ENCODE results near the gene UGT1A7.

The UGT1A7 gene

GRCh38 chr2:233673896-233674295 lies 7.8 kb upstream of the UGT1A7 start:
- no peak overlapping the region for H3K27ac ChIP-seq (ENCODE audit: low read depth, low read length)
- H3K4me1 ChIP-seq (ENCODE audit: control insufficient read depth, low read depth, low read length), result no peaks in the 10 kb centered on the region
- H3K18ac ChIP-seq (ENCODE audit: low read length), result no peak overlapping the region
- H3K79me1 ChIP-seq (ENCODE audit: low read length), result no peaks in the 10 kb centered on the region
- no peaks in the 10 kb centered on the region for H3K27me3 ChIP-seq (ENCODE audit: insufficient read depth, low read length, poor library complexity)
- H2AK5ac ChIP-seq (ENCODE audit: low read length), result no peak overlapping the region
- no peak overlapping the region for H4K8ac ChIP-seq (ENCODE audit: low read depth, low read length)
- H2BK5ac ChIP-seq (ENCODE audit: low read length), result no peak overlapping the region
- no peak overlapping the region for H3K23ac ChIP-seq (ENCODE audit: low read length)
- no peak overlapping the region for H3K4me3 ChIP-seq (ENCODE audit: low read length)
- H4K5ac ChIP-seq (ENCODE audit: low read length), result no peak overlapping the region
- DNase-seq, result no peak
- no peak overlapping the region for H3K4me2 ChIP-seq (ENCODE audit: low read length)
- H3K56ac ChIP-seq (ENCODE audit: low read length), result no peak overlapping the region
- H3K4ac ChIP-seq (ENCODE audit: low read depth, low read length), result no peak overlapping the region
- no peak overlapping the region for H2BK120ac ChIP-seq (ENCODE audit: low read depth, low read length)
- H2BK15ac ChIP-seq (replicated peaks; ENCODE audit: low read depth), result no peak overlapping the region
- no peaks in the 10 kb centered on the region for H3K79me2 ChIP-seq (ENCODE audit: control insufficient read depth, insufficient read depth, low read length)
- no peak overlapping the region for H3K9ac ChIP-seq (ENCODE audit: low read length)
- no peaks in the 10 kb centered on the region for H3K36me3 ChIP-seq (ENCODE audit: control insufficient read depth, insufficient read depth, low read length)

GRCh38 chr2:233674314-233674713 lies 7.4 kb upstream of the UGT1A7 start:
- H4K5ac ChIP-seq (ENCODE audit: low read length), result no peak overlapping the region
- no peak overlapping the region for H3K4me2 ChIP-seq (ENCODE audit: low read length)
- H4K8ac ChIP-seq (ENCODE audit: low read depth, low read length), result no peak overlapping the region
- H2BK15ac ChIP-seq (replicated peaks; ENCODE audit: low read depth), result no peak overlapping the region
- no peak overlapping the region for H3K18ac ChIP-seq (ENCODE audit: low read length)
- H3K23ac ChIP-seq (ENCODE audit: low read length), result no peak overlapping the region
- H3K27me3 ChIP-seq (ENCODE audit: insufficient read depth, low read length, poor library complexity), result no peaks in the 10 kb centered on the region
- H3K27ac ChIP-seq (ENCODE audit: low read depth, low read length), result no peak overlapping the region
- no peak overlapping the region for H3K9ac ChIP-seq (ENCODE audit: low read length)
- no peaks in the 10 kb centered on the region for H3K79me1 ChIP-seq (ENCODE audit: low read length)
- H3K4me1 ChIP-seq (ENCODE audit: control insufficient read depth, low read depth, low read length), result no peaks in the 10 kb centered on the region
- no CpG with 5 or more reads among the region's 1 CpG for WGBS (ENCODE audit: extremely low coverage, insufficient coverage, low lambda C conversion rate)
- DNase-seq, result no peak
- H3K36me3 ChIP-seq (ENCODE audit: control insufficient read depth, insufficient read depth, low read length), result no peaks in the 10 kb centered on the region
- H3K4me3 ChIP-seq (ENCODE audit: low read length), result no peak overlapping the region
- H2BK120ac ChIP-seq (ENCODE audit: low read depth, low read length), result no peak overlapping the region
- no peak overlapping the region for H3K56ac ChIP-seq (ENCODE audit: low read length)
- H3K79me2 ChIP-seq (ENCODE audit: control insufficient read depth, insufficient read depth, low read length), result no peaks in the 10 kb centered on the region
- no peak overlapping the region for H3K4ac ChIP-seq (ENCODE audit: low read depth, low read length)
- H2BK5ac ChIP-seq (ENCODE audit: low read length), result no peak overlapping the region
- no peak overlapping the region for H2AK5ac ChIP-seq (ENCODE audit: low read length)

- H2BK120ac ChIP-seq (ENCODE audit: low read depth, low read length), result no peak overlapping the region
- no peaks in the 10 kb centered on the region for H3K4me1 ChIP-seq (ENCODE audit: control insufficient read depth, low read depth, low read length)
- no peak overlapping the region for H2AK5ac ChIP-seq (ENCODE audit: low read length)
- H3K36me3 ChIP-seq (ENCODE audit: control insufficient read depth, insufficient read depth, low read length), result no peaks in the 10 kb centered on the region
- no peak overlapping the region for H3K27ac ChIP-seq (ENCODE audit: low read depth, low read length)
- no peak overlapping the region for H3K56ac ChIP-seq (ENCODE audit: low read length)
- DNase-seq, result peak; percentile 8
- H2BK5ac ChIP-seq (ENCODE audit: low read length), result no peak overlapping the region
- no peaks in the 10 kb centered on the region for H3K79me1 ChIP-seq (ENCODE audit: low read length)
- H4K5ac ChIP-seq (ENCODE audit: low read length), result no peak overlapping the region
- H3K79me2 ChIP-seq (ENCODE audit: control insufficient read depth, insufficient read depth, low read length), result no peaks in the 10 kb centered on the region
- H3K4me2 ChIP-seq (ENCODE audit: low read length), result no peak overlapping the region
- no peak overlapping the region for H2BK15ac ChIP-seq (replicated peaks; ENCODE audit: low read depth)
- H3K4me3 ChIP-seq (ENCODE audit: low read length), result no peak overlapping the region
- H3K23ac ChIP-seq (ENCODE audit: low read length), result no peak overlapping the region
- H3K9ac ChIP-seq (ENCODE audit: low read length), result no peak overlapping the region
- H4K8ac ChIP-seq (ENCODE audit: low read depth, low read length), result no peak overlapping the region
- H3K27me3 ChIP-seq (ENCODE audit: insufficient read depth, low read length, poor library complexity), result no peaks in the 10 kb centered on the region
- H3K18ac ChIP-seq (ENCODE audit: low read length), result no peak overlapping the region
- no CpG with 5 or more reads among the region's 4 CpGs for WGBS (ENCODE audit: extremely low coverage, insufficient coverage, low lambda C conversion rate)
- H3K4ac ChIP-seq (ENCODE audit: low read depth, low read length), result no peak overlapping the region
Observed at GRCh38 chr2:233674995-233675394, 6.7 kb upstream of the UGT1A7 start.

- Histone ChIP-seq H2BK120ac (ENCODE audit: low read depth, low read length) (no peak overlapping the region), H3K23ac (ENCODE audit: low read length) (no peak overlapping the region), H3K4me1 (ENCODE audit: control insufficient read depth, low read depth, low read length) (no peaks in the 10 kb centered on the region), H3K4me2 (ENCODE audit: low read length) (no peak overlapping the region), H4K5ac (ENCODE audit: low read length) (no peak overlapping the region), H2BK5ac (ENCODE audit: low read length) (no peak overlapping the region), H2BK15ac (replicated peaks; ENCODE audit: low read depth) (no peak overlapping the region), H3K4ac (ENCODE audit: low read depth, low read length) (no peak overlapping the region), H3K27me3 (ENCODE audit: insufficient read depth, low read length, poor library complexity) (no peaks in the 10 kb centered on the region), H3K27ac (ENCODE audit: low read depth, low read length) (no peak overlapping the region), H3K18ac (ENCODE audit: low read length) (no peak overlapping the region), H2AK5ac (ENCODE audit: low read length) (no peak overlapping the region), H3K56ac (ENCODE audit: low read length) (no peak overlapping the region), H3K36me3 (ENCODE audit: control insufficient read depth, insufficient read depth, low read length) (no peaks in the 10 kb centered on the region), H3K4me3 (ENCODE audit: low read length) (no peak overlapping the region), H4K8ac (ENCODE audit: low read depth, low read length) (no peak overlapping the region), H3K79me2 (ENCODE audit: control insufficient read depth, insufficient read depth, low read length) (no peaks in the 10 kb centered on the region), H3K9ac (ENCODE audit: low read length) (no peak overlapping the region), H3K79me1 (ENCODE audit: low read length) (no peaks in the 10 kb centered on the region)
- no peak for DNase-seq
- no CpG with 5 or more reads among the region's 2 CpGs for WGBS (ENCODE audit: extremely low coverage, insufficient coverage, low lambda C conversion rate)
Observed at GRCh38 chr2:233676046-233676445, 5.7 kb upstream of the UGT1A7 start.

- Histone ChIP-seq H3K4ac (ENCODE audit: low read depth, low read length) (no peak overlapping the region), H4K8ac (ENCODE audit: low read depth, low read length) (no peak overlapping the region), H3K79me1 (ENCODE audit: low read length) (no peaks in the 10 kb centered on the region), H3K36me3 (ENCODE audit: control insufficient read depth, insufficient read depth, low read length) (no peaks in the 10 kb centered on the region), H3K4me2 (ENCODE audit: low read length) (no peak overlapping the region), H3K27ac (ENCODE audit: low read depth, low read length) (no peak overlapping the region), H2BK5ac (ENCODE audit: low read length) (no peak overlapping the region), H3K18ac (ENCODE audit: low read length) (no peak overlapping the region), H3K79me2 (ENCODE audit: control insufficient read depth, insufficient read depth, low read length) (no peaks in the 10 kb centered on the region), H3K9ac (ENCODE audit: low read length) (no peak overlapping the region), H3K56ac (ENCODE audit: low read length) (no peak overlapping the region), H4K5ac (ENCODE audit: low read length) (no peak overlapping the region), H2BK15ac (replicated peaks; ENCODE audit: low read depth) (no peak overlapping the region), H3K4me3 (ENCODE audit: low read length) (no peak overlapping the region), H3K23ac (ENCODE audit: low read length) (no peak overlapping the region), H3K27me3 (ENCODE audit: insufficient read depth, low read length, poor library complexity) (no peaks in the 10 kb centered on the region), H3K4me1 (ENCODE audit: control insufficient read depth, low read depth, low read length) (no peaks in the 10 kb centered on the region), H2BK120ac (ENCODE audit: low read depth, low read length) (no peak overlapping the region), H2AK5ac (ENCODE audit: low read length) (no peak overlapping the region)
- DNase-seq, result no peak
- no CpG with 5 or more reads among the region's 4 CpGs for WGBS (ENCODE audit: extremely low coverage, insufficient coverage, low lambda C conversion rate)
Observed at GRCh38 chr2:233679196-233679595, 2.5 kb upstream of the UGT1A7 start.

GRCh38 chr2:233680361-233681045 lies 1.2 kb upstream of the UGT1A7 start:
- Histone ChIP-seq H3K79me2 (ENCODE audit: control insufficient read depth, insufficient read depth, low read length) (no peaks in the 10 kb centered on the region), H3K79me1 (ENCODE audit: low read length) (no peaks in the 10 kb centered on the region)

More at GRCh38 chr2:233680361-233681045, 1.2 kb upstream of the UGT1A7 start:
- H2AK5ac ChIP-seq (ENCODE audit: low read length), result no peak overlapping the region
- no peaks in the 10 kb centered on the region for H3K4me1 ChIP-seq (ENCODE audit: control insufficient read depth, low read depth, low read length)
- H4K8ac ChIP-seq (ENCODE audit: low read depth, low read length), result no peak overlapping the region
- H2BK5ac ChIP-seq (ENCODE audit: low read length), result no peak overlapping the region
- H3K4me3 ChIP-seq (ENCODE audit: low read length), result no peak overlapping the region
- H3K4ac ChIP-seq (ENCODE audit: low read depth, low read length), result no peak overlapping the region
- no peak overlapping the region for H2BK120ac ChIP-seq (ENCODE audit: low read depth, low read length)
- WGBS (ENCODE audit: extremely low coverage, insufficient coverage, low lambda C conversion rate), result no CpG with 5 or more reads among the region's 4 CpGs
- no peak overlapping the region for H4K5ac ChIP-seq (ENCODE audit: low read length)
- H3K36me3 ChIP-seq (ENCODE audit: control insufficient read depth, insufficient read depth, low read length), result no peaks in the 10 kb centered on the region
- H3K23ac ChIP-seq (ENCODE audit: low read length), result no peak overlapping the region
- no peak overlapping the region for H3K27ac ChIP-seq (ENCODE audit: low read depth, low read length)
- no peak overlapping the region for H2BK15ac ChIP-seq (replicated peaks; ENCODE audit: low read depth)
- H3K4me2 ChIP-seq (ENCODE audit: low read length), result no peak overlapping the region
- no peak overlapping the region for H3K9ac ChIP-seq (ENCODE audit: low read length)
- no peak for DNase-seq
- no peak overlapping the region for H3K56ac ChIP-seq (ENCODE audit: low read length)
- no peak overlapping the region for H3K18ac ChIP-seq (ENCODE audit: low read length)
- H3K27me3 ChIP-seq (ENCODE audit: insufficient read depth, low read length, poor library complexity), result no peaks in the 10 kb centered on the region

All from mesendoderm (in vitro differentiated cells).